ENCODE measurements around the gene RTN4RL2.

RTN4RL2 gene

GRCh38 chr11:57481915-57482781, 21.8 kb downstream of the RTN4RL2 start:
- no peak for DNase-seq

- no peak for DNase-seq
These were observed 22.6 kb downstream of the RTN4RL2 start for GRCh38 chr11:57482782-57483561.

DNA sequence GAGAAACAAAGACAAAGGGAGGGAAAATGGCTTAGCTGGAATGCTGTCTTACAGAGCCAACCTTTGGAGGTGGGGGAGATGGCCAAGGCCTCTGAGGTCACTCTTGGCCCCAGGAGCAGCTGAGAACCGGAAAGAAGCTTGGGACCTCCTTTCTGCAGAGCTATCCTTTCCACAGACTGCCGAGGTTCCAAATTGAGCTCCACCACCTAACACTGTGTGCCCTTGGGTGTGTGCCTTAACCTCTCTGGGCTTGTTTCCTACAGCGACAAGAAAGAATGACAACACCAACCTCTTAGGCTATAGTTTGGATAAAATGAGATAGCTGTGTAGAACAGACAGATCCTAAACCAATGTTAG, 23.2 kb downstream of the RTN4RL2 start:
- DNase-seq, result no peak

DNA sequence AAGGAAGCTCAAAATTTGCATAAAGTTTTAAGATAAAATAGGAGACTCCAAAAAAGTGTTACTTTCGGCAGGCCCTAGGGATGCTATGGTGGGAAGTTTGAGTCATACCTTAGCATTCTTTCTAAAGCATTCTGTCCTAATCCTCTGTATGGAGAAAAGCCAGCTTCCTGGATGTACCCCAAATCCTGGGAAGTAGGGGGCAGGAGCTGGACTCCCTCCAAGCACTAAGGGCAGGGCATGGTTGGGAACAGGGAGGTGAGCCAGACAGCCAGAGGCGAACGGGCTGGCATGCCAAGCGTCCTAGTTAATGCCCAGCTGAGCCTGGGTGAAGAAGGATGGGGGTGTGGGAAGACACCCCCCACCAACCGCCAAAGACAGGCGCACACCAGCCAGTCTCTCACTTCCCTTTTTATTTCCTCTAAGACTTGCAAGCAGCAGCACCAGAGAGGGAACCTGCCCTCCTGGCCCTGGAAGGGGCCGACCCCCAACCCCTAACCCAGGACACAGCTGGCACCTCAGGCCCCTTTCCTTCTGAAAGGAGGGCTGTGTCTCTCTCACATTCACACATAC, 23.9 kb downstream of the RTN4RL2 start:
- no peak for DNase-seq

DNA sequence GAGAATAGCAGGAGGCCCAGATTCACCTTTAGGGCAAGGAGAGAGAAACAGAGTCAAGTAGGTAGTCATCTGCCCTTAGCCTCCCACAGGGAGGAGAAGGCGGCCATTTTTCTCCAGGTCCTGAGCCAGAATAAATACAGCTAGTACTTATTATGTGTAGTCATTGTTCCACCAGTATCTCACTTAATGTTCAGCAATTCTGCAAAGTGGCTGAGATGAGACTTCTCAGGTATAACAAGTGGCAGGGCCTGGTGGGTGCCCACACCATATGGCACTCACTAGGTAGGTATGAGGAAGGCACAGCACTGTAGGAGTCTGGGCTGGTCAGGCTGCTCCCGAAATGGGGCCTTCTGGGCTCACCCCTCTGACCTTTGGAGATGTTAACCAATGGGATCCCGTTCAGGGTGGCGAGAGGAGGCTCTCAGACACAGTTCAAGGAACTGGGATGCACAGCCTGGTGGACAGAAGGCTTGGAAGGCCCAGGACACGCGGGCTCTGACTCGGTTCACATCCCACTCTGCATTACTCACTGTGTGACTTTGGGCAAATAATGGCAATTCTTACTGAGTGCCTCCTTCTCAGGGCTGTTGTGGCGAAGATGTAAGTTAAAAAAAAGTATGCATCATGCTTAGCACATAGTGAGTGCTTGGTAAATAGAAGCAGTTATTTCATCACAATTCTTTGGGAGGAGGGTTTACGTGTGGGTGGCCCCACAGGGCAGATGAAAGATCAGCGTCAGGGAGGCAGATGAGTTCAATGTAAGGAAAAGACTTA, 25.1 kb downstream of the RTN4RL2 start:
- DNase-seq, result no peak

DNA sequence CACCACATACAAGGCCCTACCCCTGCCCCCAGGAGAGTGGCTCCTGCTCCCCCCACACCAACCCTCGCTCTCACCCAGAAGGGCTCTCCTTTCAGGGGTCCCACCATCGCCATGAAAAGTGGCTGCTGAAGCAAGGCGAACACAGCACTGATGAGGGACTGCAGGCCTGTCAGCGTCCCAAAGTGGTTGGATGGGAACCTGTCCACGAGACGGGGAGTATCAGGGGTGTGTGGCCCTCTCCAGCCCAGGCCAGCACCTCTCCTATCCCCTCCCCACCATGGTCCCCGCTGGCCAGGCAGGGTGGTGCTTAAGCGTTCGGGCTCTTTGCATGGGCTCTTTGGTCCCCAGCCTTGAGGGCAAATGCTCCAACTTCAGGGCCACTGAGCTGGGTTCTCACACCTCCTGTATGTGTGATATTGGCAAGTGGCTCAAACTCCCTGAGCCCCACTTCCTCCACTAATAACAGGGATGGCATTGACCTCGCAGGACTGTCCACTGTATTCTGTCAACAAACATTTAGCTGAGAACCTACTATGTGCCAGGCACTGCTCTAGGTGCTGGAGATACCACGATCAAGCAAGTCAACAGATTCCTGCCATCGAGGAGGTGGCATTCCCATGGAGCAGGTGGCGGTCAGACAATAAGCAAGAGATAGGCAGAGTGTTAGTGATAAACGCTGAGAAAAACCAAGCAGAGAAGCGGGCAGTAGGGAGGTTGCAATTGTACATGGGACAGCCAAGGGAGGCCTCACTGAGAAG, 26.9 kb downstream of the RTN4RL2 start:
- no peak for DNase-seq

GRCh38 chr11:57487920-57488659, 27.8 kb downstream of the RTN4RL2 start:
- no peak for DNase-seq

DNA sequence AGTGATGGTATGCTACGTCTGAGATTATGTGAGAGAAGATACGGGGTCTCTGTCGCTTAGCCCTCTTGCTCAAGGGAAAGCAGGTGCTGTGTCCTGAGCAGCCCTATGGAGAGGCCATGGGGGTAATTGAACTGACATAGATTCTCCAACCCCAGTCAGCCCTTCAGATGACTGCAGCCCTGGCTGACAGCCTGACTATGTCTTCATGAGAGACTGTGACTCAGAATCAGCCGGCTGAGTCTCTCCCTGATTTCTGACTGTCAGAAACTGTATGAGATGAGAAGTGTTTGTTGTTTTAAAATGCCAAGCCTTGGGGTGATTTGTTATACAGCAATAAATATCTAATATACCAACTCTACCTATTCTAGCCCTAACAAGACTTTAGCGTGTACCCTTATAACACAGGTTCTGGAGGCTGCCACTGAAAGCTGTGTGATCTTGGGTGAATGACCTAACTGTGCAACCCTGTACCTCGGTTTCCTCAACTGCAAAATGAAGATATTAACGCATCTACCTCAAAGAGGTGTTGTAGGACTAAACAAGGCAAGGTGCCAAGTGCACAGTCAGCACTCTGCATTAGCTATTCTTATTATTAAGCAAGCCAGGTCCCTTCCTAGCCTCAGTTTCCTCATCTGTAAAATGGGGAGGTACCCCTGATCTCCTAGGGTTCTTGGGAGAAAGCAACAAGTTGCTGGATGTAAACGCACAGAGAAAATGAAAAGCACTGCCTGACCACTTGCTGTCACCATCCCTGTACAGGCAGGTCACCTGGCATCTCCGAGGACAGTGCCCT, 30.3 kb downstream of the RTN4RL2 start:
- DNase-seq, result no peak

- DNase-seq, result no peak
These were observed 31.2 kb downstream of the RTN4RL2 start for GRCh38 chr11:57491371-57492061.

GRCh38 chr11:57493507-57494503, 33.5 kb downstream of the RTN4RL2 start:
- DNase-seq, result peak; percentile 49

DNA sequence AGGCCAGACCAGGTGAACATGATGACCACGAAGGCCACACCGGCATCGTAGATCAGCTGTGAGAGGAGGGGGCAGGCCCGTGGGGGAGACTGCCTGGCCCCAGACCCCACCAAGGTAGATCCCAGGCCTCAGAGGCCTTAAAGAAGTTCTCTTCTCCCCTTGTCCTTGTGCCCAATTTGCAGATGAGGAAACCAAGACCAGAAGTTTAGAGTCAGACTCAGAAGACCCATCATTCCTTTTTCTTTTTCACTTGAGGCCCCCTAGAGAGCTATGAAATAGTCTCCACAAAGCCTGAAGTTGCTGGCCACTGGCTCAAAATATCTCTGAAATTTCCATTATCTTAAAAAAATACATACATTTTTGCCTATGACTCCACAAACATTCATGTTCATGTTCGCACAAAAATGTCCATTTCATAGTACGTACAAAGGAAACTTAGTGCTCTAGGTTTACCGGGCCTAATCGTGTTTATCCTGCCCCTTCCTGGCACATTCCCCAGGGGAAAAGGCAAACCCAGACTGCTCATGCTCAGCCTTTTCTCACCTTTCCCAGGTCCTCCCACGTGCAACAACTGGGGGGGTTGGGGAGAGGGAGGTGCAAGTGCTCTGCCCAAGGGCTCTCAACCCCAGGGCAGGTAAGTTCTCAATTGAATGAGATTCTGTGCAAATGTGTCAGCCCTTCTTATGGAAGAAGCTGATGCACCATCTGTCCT, 35.9 kb downstream of the RTN4RL2 start:
- no peak for DNase-seq

GRCh38 chr11:57497303-57498247, 37.2 kb downstream of the RTN4RL2 start:
- no peak for DNase-seq

DNA sequence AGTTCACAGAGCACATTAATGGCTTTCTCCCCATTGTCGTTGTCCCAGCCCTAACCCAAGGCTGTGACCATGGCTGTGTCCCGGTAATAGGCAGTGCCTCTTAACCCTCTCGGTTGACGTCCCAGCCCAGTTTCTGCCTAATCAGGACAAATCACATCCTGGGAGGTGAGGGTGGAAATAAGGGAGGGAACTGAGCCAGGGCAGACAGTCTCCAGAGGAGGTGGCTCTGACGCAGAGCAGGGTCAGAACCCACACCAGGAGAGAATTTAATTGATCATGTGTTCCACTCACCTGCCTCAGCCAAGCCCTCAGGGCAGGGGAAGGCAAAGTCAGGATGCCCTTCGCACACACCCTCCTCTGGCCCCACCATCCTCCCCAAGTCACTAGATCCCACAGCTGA, 38.2 kb downstream of the RTN4RL2 start:
- DNase-seq, result no peak

- DNase-seq, result no peak
These were observed 39.2 kb downstream of the RTN4RL2 start for GRCh38 chr11:57499413-57499982.

GRCh38 chr11:57499983-57500461, 39.7 kb downstream of the RTN4RL2 start:
- DNase-seq, result no peak

DNA sequence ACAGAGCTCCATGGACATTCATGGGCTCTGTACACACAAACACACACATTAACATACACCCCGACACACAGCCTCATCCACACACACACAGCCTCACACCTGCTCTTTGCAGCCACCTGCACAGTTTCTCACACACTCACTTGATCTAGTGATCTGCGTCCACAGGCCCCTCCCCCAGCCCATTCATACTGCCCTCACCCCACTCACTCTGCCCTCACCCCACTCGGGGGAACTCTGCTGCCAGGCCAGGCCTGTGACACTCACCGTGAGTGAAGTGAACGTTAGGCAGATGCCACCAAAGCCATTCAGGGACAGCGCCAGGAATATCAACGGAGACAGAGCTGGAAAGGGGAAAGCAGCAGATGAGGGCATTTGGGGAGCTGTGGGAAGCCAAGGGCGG, 40.2 kb downstream of the RTN4RL2 start:
- DNase-seq, result no peak

All from COR-L47 (cell line).